ENCODE measurements around the gene MRPL47.
"Not testable (repeated sequence)": the region's sequence is repeated elsewhere in the genome, so short reads cannot be mapped to it uniquely, and the experiment has no call there.

MRPL47 gene

GRCh38 chr3:179604321-179605078 is at the start of gene MRPL47, which contains the start of gene NDUFB5:
Gene MRPL47 (minus strand): TSS chr3:179604638. CDS start chr3:179604624, 14 bp downstream.
Gene NDUFB5 (plus strand): TSS chr3:179604794. CDS start chr3:179604816, 22 bp downstream.
- ChIA-PET CTCF (interaction anchor here (1.0 to 1.3 kb wide), 3 partner anchors 10 to 42 kb away, joined by 3 to 4 read pairs (median 4); partner anchors contain the start of gene ACTL6A), POLR2A (no interaction called here)
- peak; percentile 93 for DNase-seq (ENCODE audit: extremely low spot score)
- TF ChIP-seq, protein P1, sequence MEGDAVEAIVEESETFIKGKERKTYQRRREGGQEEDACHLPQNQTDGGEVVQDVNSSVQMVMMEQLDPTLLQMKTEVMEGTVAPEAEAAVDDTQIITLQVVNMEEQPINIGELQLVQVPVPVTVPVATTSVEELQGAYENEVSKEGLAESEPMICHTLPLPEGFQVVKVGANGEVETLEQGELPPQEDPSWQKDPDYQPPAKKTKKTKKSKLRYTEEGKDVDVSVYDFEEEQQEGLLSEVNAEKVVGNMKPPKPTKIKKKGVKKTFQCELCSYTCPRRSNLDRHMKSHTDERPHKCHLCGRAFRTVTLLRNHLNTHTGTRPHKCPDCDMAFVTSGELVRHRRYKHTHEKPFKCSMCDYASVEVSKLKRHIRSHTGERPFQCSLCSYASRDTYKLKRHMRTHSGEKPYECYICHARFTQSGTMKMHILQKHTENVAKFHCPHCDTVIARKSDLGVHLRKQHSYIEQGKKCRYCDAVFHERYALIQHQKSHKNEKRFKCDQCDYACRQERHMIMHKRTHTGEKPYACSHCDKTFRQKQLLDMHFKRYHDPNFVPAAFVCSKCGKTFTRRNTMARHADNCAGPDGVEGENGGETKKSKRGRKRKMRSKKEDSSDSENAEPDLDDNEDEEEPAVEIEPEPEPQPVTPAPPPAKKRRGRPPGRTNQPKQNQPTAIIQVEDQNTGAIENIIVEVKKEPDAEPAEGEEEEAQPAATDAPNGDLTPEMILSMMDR (IDR thresholded peaks at IDR 0.05; ENCODE audit: control extremely low read depth, extremely low read depth, low read depth, missing control alignments), result no peak

GRCh38 chr3:179653096-179653797 is 48.8 kb upstream of the MRPL47 start:
- ChIA-PET POLR2A (interaction anchor here (0.7 kb wide), 1 partner anchor 60 kb away, joined by 4 read pairs; no protein-coding TSS in a partner anchor), CTCF (interaction anchor here (1.4 kb wide), 1 partner anchor 10 kb away, joined by 4 read pairs; no protein-coding TSS in a partner anchor)
- peak; percentile 63 for DNase-seq (ENCODE audit: extremely low spot score)
- TF ChIP-seq, protein P1 (IDR thresholded peaks at IDR 0.05; ENCODE audit: control extremely low read depth, extremely low read depth, low read depth, missing control alignments), result peak; percentile 20

DNA sequence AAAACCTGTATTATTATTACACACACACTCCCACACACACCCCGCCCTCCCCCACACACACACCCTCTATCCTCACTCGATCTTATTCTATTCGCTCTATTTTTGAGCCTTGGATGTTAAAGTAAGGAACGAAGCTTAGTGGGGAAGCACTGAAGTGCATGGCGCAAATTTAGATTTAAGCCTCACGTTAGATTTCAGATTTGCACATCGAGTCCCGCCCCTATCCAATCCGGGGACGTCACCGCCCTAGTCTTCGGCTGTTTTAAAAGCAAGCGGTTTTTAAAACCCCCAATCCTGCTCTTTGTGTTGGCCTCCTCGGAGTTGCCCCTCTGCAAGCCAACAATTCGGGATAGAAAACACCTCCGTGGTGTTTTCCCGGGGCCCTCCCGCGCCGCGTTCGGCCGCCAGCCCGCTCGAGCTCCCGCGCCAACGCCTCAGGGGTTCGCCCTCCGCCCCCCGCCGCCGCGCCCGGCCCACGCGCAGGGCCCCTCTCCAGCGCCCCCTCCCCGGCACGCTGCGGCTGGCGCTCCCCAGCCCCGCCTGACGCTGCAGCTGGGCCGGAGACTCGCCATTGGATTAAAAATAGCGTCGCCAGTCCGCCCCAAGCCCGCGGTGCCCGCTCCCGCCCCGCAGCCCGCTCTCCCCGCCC is 48.1 kb upstream of the MRPL47 start, which contains the start of gene USP13:
Gene USP13, plus strand, starts transcription at position 594 of the 649 bp plus-strand sequence. CDS start 186 bp downstream, outside the sequence.
- TF ChIP-seq, protein P1 (IDR thresholded peaks at IDR 0.05; ENCODE audit: control extremely low read depth, extremely low read depth, low read depth, missing control alignments), result no peak
- DNase-seq (ENCODE audit: extremely low spot score), result peak; percentile 75
- ChIA-PET POLR2A (no interaction called here), CTCF (interaction anchor here (1.4 kb wide), 1 partner anchor 9 kb away, joined by 4 read pairs; no protein-coding TSS in a partner anchor)

GRCh38 chr3:179651687-179652446 is 47.4 kb upstream of the MRPL47 start:
- TF ChIP-seq, protein P1 (IDR thresholded peaks at IDR 0.05; ENCODE audit: control extremely low read depth, extremely low read depth, low read depth, missing control alignments), result no peak
- CTCF ChIA-PET, result interaction anchor here (1.4 to 2.9 kb wide), 2 partner anchors 9 to 10 kb away, joined by 4 to 24 read pairs; no protein-coding TSS in a partner anchor
- DNase-seq (ENCODE audit: extremely low spot score), result no peak
- POLR2A ChIA-PET, result no interaction called here

GRCh38 chr3:179646177-179646576 is 41.7 kb upstream of the MRPL47 start:
- DNase-seq (ENCODE audit: extremely low spot score), result no peak
- ChIA-PET CTCF (no interaction called here), POLR2A (no interaction called here)
- TF ChIP-seq, protein P1 (IDR thresholded peaks at IDR 0.05; ENCODE audit: control extremely low read depth, extremely low read depth, low read depth, missing control alignments), result no peak

- POLR2A ChIA-PET; DNase-seq (ENCODE audit: extremely low spot score): not testable (repeated sequence)
- CTCF ChIA-PET, result interaction anchor here (1.5 to 2.1 kb wide), 2 partner anchors 8 to 9 kb away, joined by 4 read pairs; partner anchors contain the start of gene USP13
These were observed 39.4 kb upstream of the MRPL47 start for GRCh38 chr3:179643837-179644236.
